ENCODE data around the gene KRTAP10-10.

KRTAP10-10 gene

DNA sequence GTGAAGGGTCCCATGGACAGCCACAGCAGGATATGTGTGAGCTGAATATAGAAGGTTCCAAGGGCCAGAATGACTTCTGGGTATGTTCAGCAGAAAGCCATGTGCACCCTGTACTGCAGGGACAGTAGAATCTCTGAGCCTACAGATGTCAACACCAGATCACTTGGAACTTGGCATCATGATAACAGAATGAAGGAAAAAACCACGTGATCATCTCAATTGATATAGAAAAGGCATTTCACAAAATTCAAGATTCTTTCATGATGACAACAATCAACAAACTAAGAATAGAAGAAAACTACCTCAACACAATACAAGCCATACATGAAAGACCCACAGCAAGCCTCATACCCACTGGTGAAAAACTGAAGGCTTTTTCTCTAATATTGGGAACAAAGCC lies 30.5 kb downstream of the KRTAP10-10 start:
- TF ChIP-seq CTCF (IDR thresholded peaks at IDR 0.05; ENCODE audit: low read depth, low read length), result no peak
- no peak for DNase-seq (ENCODE audit: low read depth in 2 of 2)
- no peak overlapping the region for H3K4me3 ChIP-seq (replicated peaks in 1 of 2; ENCODE audit: low read depth in 2 of 2, low read length in 2 of 2)

DNA sequence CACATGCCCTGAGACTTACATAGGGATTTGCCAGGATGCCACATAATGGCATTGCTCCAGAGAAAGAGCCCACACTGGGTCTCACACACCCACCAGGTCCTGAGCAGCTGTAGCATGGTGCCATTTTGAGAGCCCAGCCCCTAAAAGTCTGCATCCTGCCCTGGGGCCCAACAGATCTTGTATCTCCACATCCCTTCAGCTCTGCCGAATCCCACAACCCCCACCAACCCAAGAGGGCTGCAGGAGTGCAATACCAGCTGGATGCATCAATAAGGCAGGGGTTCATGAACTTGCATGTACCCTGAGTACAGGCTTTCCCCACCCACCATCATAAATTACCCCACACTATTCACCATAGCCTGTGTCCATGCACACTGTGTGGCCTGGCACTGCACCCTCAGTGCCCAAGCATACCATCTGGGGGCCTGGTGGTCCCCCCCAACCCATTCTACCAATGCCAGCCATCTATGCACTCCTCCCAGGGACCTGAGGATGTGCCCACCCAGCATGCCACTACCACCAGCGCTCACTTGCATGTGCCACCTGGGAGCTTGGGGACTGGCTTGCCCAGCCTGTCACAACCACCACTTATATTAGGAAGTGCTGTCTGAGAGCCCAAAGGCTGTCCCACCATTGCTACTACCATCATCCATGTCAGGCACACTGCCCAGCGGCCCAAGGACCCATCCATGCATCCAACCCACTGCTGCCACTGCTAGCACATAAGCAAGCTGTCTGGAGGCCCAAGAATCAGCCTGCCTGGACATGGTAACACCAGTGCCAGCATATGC lies 33.7 kb downstream of the KRTAP10-10 start:
- TF ChIP-seq CTCF (IDR thresholded peaks at IDR 0.05; ENCODE audit: low read depth, low read length), result no peak
- H3K4me3 ChIP-seq (replicated peaks in 1 of 2; ENCODE audit: low read depth in 2 of 2, low read length in 2 of 2), result no peak overlapping the region
- DNase-seq (ENCODE audit: low read depth in 2 of 2), result no peak

DNA sequence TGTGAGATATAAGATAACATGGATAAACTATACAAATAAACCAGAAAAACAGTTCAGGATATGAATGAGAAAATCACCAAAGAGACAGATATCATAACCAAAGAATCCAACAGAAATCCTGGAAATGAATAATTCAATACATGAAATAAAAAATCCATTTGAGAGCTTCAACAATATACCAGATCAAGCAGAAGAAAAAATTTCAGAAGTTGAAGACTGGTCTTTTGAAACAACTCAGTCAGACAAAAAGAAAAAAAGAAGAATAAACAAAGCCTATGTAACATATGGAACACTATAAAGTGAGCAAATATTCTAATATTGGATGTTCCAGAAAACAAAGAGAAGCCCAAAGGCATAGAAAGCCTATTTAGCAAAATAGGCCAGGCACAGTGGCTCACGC lies 34.8 kb downstream of the KRTAP10-10 start:
- no peak for TF ChIP-seq CTCF (IDR thresholded peaks at IDR 0.05; ENCODE audit: low read depth, low read length)
- DNase-seq (ENCODE audit: low read depth in 2 of 2), result no peak
- H3K4me3 ChIP-seq (replicated peaks in 1 of 2; ENCODE audit: low read depth in 2 of 2, low read length in 2 of 2), result no peak overlapping the region

DNA sequence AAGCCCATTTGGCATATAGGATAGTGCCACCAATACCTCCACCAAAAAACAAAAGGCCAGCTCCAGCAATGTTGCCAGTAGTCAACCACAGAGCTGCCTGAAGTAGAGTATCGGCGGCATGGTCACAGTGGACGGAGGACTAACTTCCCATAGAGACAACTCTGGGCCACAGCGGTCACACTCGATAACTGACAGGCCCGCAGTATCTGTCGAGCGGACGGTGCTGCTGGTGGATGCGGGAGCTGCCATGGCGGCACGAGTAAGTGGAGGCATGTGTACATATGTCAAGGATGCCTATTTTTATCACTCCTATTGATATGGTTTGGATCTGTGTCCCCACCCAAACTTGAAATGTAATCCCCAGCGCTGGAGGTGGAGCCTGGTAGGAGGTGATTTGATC lies 40.7 kb downstream of the KRTAP10-10 start:
- no peak for TF ChIP-seq CTCF (IDR thresholded peaks at IDR 0.05; ENCODE audit: low read depth, low read length)
- no peak for DNase-seq (ENCODE audit: low read depth in 2 of 2)
- H3K4me3 ChIP-seq (replicated peaks in 1 of 2; ENCODE audit: low read depth in 2 of 2, low read length in 2 of 2), result no peak overlapping the region

GRCh38 chr21:44681152-44681551 lies 44.0 kb downstream of the KRTAP10-10 start:
- DNase-seq (ENCODE audit: low read depth in 2 of 2), result no peak
- H3K4me3 ChIP-seq (replicated peaks in 1 of 2; ENCODE audit: low read depth in 2 of 2, low read length in 2 of 2), result no peak overlapping the region

DNA sequence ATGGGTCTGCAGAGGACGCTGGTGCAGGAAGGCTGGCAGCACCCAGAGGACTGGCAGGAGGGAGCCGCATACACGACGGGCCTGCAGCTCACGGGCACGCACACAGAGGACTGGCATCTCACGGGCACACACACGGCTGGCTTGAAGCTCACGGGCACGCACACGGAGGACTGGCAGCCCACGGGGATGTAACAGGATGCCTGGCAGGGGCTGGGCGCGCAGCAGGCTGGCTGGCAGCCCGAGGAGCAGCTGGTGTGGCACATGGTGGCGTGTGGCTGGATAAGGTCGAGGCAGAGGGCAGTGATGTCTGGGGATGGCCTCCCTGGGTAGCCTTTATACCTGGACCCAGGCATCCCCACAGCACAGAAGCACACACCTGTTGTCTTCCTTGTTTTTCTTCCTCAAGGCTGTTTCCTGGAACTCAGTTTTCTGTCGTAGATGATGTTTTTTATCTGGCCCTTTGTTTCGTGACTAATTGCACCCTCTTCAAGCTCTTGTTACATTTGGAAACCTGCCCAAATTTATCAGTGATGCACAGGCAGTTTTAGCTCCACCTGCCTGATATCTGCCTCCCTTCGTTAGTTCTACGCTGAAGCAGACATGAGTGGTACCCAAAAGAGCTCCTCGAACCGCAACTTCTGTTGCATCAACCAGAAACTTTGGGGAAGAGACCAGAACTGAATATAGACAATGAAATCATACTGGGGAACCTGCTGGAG lies 44.9 kb downstream of the KRTAP10-10 start, which contains the start of gene KRTAP12-1:
KRTAP12-1 (minus strand) TSS at position 303 of the 719 bp plus-strand sequence; CDS start at position 263, 40 bp downstream.
- no peak for TF ChIP-seq CTCF (IDR thresholded peaks at IDR 0.05; ENCODE audit: low read depth, low read length)
- no peak within 1 kb of the TSS for H3K4me3 ChIP-seq (replicated peaks in 1 of 2; ENCODE audit: low read depth in 2 of 2, low read length in 2 of 2)
- DNase-seq (ENCODE audit: low read depth in 2 of 2), result no peak

More at GRCh38 chr21:44681152-44681551, 44.0 kb downstream of the KRTAP10-10 start:
- TF ChIP-seq CTCF (IDR thresholded peaks at IDR 0.05; ENCODE audit: low read depth, low read length), result no peak
